Stimulated activated naive CD8-positive, alpha-beta T cell treated with anti-CD3 and anti-CD28 coated beads, Interleukin-15, amount 100 ng/mL, for 72 hours (primary cell): Measurements from ENCODE around the gene DPY19L3.
A peak's percentile ranks its signal among the peaks of the same experiment; 100 is the strongest.
"Not testable (repeated sequence)": the region's sequence is repeated elsewhere in the genome, so short reads cannot be mapped to it uniquely, and the experiment has no call there.

Experiments
- ATAC-seq: fragments of 150-1000 bp; cut with Tn5 transposase; 2 replicates; pipeline ENCODE4 v1.10.0; 2021; ENCODE audit warnings: mild to moderate bottlenecking, moderate library complexity
- DNase-seq, 2 donors: peaks; one replicate each; pipeline ENCODE4 v3.0.0; 2021 to 2022
- H3K27ac Mint-ChIP-seq, 2 donors: one replicate each; pipeline ENCODE4 v1.8.0; 2022; ENCODE audit warnings: mild to moderate bottlenecking in 2 of 2, mixed read lengths in 2 of 2, moderate library complexity in 2 of 2
- H3K27me3 Mint-ChIP-seq: one replicate; pipeline ENCODE4 v1.8.0; 2022; ENCODE audit warnings: mixed read lengths
- H3K4me1 Mint-ChIP-seq: one replicate; pipeline ENCODE4 v1.8.0; 2022; ENCODE audit warnings: mild to moderate bottlenecking, mixed read lengths
- H3K4me3 Mint-ChIP-seq, 2 donors: one replicate each; pipeline ENCODE4 v1.8.0; 2022; ENCODE audit warnings: mild to moderate bottlenecking in 2 of 2, mixed read lengths in 2 of 2, moderate library complexity in 1 of 2
- H3K9me3 Mint-ChIP-seq, 2 donors: one replicate each; pipeline ENCODE4 v1.8.0; 2022; ENCODE audit warnings: mixed read lengths in 2 of 2

DPY19L3 gene

GRCh38 chr19:32407004-32407992 lies 1.7 kb downstream of the DPY19L3 start:
- Mint-ChIP-seq H3K27me3 (no peaks in the 10 kb centered on the region), H3K4me1 (peaks cover 33% of the 10 kb centered on the region), H3K4me3 (peak overlapping the region; percentile 86 to 89), H3K27ac (peak overlapping the region; percentile 38 to 97), H3K9me3 (no peaks in the 10 kb centered on the region)
- no peak for ATAC-seq
- no peak for DNase-seq

GRCh38 chr19:32415246-32415645 lies 9.7 kb downstream of the DPY19L3 start:
- Mint-ChIP-seq H3K4me1 (no peaks in the 10 kb centered on the region), H3K4me3 (no peak overlapping the region), H3K27ac (no peak overlapping the region), H3K9me3 (no peaks in the 10 kb centered on the region), H3K27me3 (no peaks in the 10 kb centered on the region)
- ATAC-seq (no peak), DNase-seq (no peak)

DNA sequence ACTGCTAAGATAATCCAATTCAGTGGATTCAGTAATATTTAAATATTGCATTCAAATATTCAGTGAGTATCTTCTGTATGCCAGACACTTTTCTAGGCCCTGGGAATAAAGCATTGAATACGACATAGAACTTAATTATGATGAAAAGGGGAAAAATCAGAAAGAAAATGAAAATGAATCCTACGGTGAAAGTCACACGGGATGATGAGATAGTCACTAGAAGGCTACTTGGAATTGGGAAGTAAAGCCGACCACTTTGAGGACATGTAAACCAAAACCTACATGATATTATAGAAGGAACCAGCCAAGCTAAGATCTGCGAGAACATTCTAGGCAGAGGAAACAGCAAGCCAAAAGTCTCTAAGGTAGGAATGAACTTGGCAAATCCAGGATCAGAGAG lies 10.1 kb downstream of the DPY19L3 start:
- Mint-ChIP-seq H3K4me3 (no peak overlapping the region), H3K9me3 (no peaks in the 10 kb centered on the region), H3K27me3 (no peaks in the 10 kb centered on the region), H3K4me1 (no peaks in the 10 kb centered on the region), H3K27ac (no peak overlapping the region)
- DNase-seq, result no peak
- no peak for ATAC-seq

- no peak overlapping the region for H3K27ac Mint-ChIP-seq
- DNase-seq (no peak), ATAC-seq (no peak)
- no peaks in the 10 kb centered on the region for H3K27me3 Mint-ChIP-seq
- peaks cover 8% of the 10 kb centered on the region for H3K4me1 Mint-ChIP-seq
- no peak overlapping the region for H3K4me3 Mint-ChIP-seq
- no peaks in the 10 kb centered on the region for H3K9me3 Mint-ChIP-seq
These were observed 11.3 kb downstream of the DPY19L3 start for GRCh38 chr19:32416749-32417456.

- Mint-ChIP-seq H3K4me1 (peaks cover 15% of the 10 kb centered on the region), H3K4me3 (no peak overlapping the region), H3K27ac (no peak overlapping the region), H3K9me3 (no peaks in the 10 kb centered on the region), H3K27me3 (no peaks in the 10 kb centered on the region)
- ATAC-seq, result no peak
- DNase-seq, result no peak
These were observed 12.6 kb downstream of the DPY19L3 start for GRCh38 chr19:32418155-32418554.

GRCh38 chr19:32421589-32422361 lies 16.2 kb downstream of the DPY19L3 start:
- ATAC-seq, result no peak
- no peak for DNase-seq
- Mint-ChIP-seq H3K4me1 (peaks cover 15% of the 10 kb centered on the region), H3K4me3 (no peak overlapping the region), H3K27me3 (no peaks in the 10 kb centered on the region), H3K9me3 (no peaks in the 10 kb centered on the region), H3K27ac (peak overlapping the region in 1 of 2 donors; percentile 16)

DNA sequence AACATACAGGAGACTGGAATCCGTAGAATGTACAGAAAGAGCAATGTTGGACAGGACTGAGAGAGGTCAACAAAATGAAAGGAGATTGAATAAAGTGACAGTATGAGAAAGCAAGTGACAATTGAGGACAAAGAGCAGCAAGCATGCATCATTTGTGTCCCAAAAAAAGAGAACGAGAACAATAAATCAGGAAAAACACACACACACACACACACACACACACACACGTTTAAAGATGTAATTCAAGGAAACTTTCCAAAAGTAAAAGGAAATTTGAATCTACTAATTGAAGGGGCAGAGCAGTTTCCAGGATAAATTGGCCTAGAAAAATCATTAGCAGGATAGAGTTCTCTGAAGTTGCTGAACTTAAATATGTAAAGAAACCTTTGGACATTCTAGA lies 16.9 kb downstream of the DPY19L3 start:
- Mint-ChIP-seq H3K27ac (no peak overlapping the region), H3K4me1 (peaks cover 15% of the 10 kb centered on the region), H3K9me3 (no peaks in the 10 kb centered on the region), H3K27me3 (no peaks in the 10 kb centered on the region), H3K4me3 (no peak overlapping the region)
- DNase-seq (no peak), ATAC-seq (no peak)

GRCh38 chr19:32423944-32424343 lies 18.4 kb downstream of the DPY19L3 start:
- ATAC-seq, H3K4me3 Mint-ChIP-seq, H3K27ac Mint-ChIP-seq, H3K9me3 Mint-ChIP-seq, DNase-seq, H3K27me3 Mint-ChIP-seq: not testable (repeated sequence)
- H3K4me1 Mint-ChIP-seq, result peaks cover 15% of the 10 kb centered on the region

DNA sequence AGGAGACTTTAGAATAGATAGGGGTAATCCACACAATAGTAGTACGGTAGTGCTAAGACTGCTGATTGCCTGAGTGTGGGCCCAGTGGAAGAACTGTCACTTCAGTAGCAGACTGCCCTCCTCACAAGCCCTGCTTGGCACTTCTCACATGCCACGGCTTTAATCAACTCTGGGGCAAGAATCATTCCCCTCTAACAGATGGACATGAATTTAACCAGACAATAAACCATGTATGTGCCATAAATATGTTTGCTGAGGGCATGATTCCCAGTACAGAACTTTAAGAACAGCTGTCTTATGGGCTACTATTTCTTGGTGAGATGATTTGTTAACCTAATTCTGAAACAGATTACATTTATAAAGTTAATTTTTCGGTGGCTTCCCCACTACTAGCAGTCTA lies 22.0 kb downstream of the DPY19L3 start:
- Mint-ChIP-seq H3K4me3 (no peak overlapping the region), H3K9me3 (no peaks in the 10 kb centered on the region), H3K4me1 (peaks cover under 1% of the 10 kb centered on the region), H3K27ac (no peak overlapping the region), H3K27me3 (no peaks in the 10 kb centered on the region)
- no peak for DNase-seq
- ATAC-seq, result no peak

DNA sequence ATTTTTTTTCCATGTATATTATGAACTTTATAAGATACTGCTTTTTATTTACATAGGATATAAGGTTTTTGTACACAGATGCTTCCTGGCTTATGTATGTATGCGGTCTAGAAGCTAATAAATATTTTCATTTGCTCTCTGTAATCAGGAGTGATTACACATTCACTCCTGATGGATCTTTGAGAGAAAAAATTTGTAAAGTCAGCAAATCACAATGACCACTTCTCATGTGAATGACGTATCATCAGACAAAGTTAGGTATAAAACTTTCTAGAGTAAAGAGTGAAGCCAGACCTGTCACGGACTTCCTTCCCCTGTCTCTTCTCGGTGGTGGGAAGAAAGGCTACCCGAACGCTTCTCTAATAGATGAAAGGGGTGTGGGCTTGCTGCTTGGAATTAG lies 31.1 kb downstream of the DPY19L3 start:
- ATAC-seq (no peak), DNase-seq (no peak)
- Mint-ChIP-seq H3K27ac (no peak overlapping the region), H3K4me3 (no peak overlapping the region), H3K9me3 (no peaks in the 10 kb centered on the region), H3K27me3 (no peaks in the 10 kb centered on the region), H3K4me1 (no peaks in the 10 kb centered on the region)

- Mint-ChIP-seq H3K4me3 (no peak overlapping the region), H3K4me1 (no peaks in the 10 kb centered on the region), H3K9me3 (no peaks in the 10 kb centered on the region), H3K27me3 (no peaks in the 10 kb centered on the region), H3K27ac (no peak overlapping the region)
- ATAC-seq, result no peak
- DNase-seq, result no peak
These were observed 31.5 kb downstream of the DPY19L3 start for GRCh38 chr19:32437096-32437495.

DNA sequence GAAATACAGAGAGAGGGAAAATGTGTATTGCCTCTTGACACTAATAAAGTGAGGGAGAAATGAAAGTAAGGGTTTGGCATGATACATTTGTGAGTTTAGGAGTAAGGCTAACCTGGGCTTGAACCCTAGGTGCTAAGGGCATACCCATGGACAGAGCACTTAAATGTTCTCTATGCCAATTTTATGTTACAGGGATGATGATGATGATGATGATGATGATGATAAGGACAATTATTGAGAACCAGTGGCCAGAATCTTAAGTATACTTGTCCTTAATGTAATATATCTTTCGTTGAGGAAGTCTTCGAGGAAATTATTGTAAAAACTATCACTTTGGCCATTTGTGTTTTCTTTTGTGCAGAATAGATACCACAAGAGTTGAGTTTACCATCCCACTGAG lies 33.2 kb downstream of the DPY19L3 start:
- DNase-seq (no peak), ATAC-seq (no peak)
- H3K4me3 Mint-ChIP-seq, result no peak overlapping the region
- H3K9me3 Mint-ChIP-seq, result no peaks in the 10 kb centered on the region
- no peak overlapping the region for H3K27ac Mint-ChIP-seq
- H3K4me1 Mint-ChIP-seq, result no peaks in the 10 kb centered on the region
- H3K27me3 Mint-ChIP-seq, result no peaks in the 10 kb centered on the region

- no peak for ATAC-seq
- Mint-ChIP-seq H3K4me1 (no peaks in the 10 kb centered on the region), H3K27me3 (no peaks in the 10 kb centered on the region), H3K9me3 (no peaks in the 10 kb centered on the region), H3K27ac (no peak overlapping the region), H3K4me3 (no peak overlapping the region)
- no peak for DNase-seq
These were observed 37.1 kb downstream of the DPY19L3 start for GRCh38 chr19:32442650-32443049.

- H3K9me3 Mint-ChIP-seq, H3K4me3 Mint-ChIP-seq, H3K27ac Mint-ChIP-seq, ATAC-seq, H3K27me3 Mint-ChIP-seq, DNase-seq, H3K4me1 Mint-ChIP-seq: not testable (repeated sequence)
These were observed 42.0 kb downstream of the DPY19L3 start for GRCh38 chr19:32447534-32447933.

- no peaks in the 10 kb centered on the region for H3K4me1 Mint-ChIP-seq
- no peak overlapping the region for H3K4me3 Mint-ChIP-seq
- DNase-seq (no peak), ATAC-seq (no peak)
- H3K27me3 Mint-ChIP-seq, result no peaks in the 10 kb centered on the region
- H3K9me3 Mint-ChIP-seq, result no peaks in the 10 kb centered on the region
- no peak overlapping the region for H3K27ac Mint-ChIP-seq
These were observed 42.5 kb downstream of the DPY19L3 start for GRCh38 chr19:32448026-32448425.

DNA sequence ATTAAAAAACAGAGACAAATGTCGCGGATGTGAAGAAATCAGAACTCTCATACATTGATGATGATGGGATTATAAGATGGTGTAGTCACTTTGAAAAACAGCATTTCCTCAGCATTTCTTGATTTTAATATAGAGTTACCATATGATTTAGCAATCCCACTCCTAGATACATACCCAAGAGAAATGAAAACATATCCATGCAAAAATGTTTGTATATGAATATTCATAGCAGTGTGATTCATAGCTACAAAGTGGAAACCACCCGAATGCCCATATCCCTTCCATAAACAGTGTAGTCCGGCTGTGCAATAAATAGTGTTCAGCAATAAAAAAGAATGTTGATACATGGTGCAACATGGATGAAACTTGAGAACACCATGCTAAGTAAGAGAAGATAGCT lies 44.6 kb downstream of the DPY19L3 start:
- ATAC-seq (no peak), DNase-seq (no peak)
- Mint-ChIP-seq H3K4me1 (no peaks in the 10 kb centered on the region), H3K4me3 (no peak overlapping the region), H3K27ac (no peak overlapping the region), H3K9me3 (no peaks in the 10 kb centered on the region), H3K27me3 (no peaks in the 10 kb centered on the region)
